Panc1 (cell line): ENCODE data around the gene PNO1. TPM values are rescaled to one million over a fixed set of nuclear protein-coding genes. Genes with fewer than 3 reads are reported as not detected.

Source experiments
- ATAC-seq: fragments of 200-7000 bp; cut with Tn5 transposase; 2 replicates; pipeline ENCODE4 v1.9.1; 2020; ENCODE audit warnings: mild to moderate bottlenecking, moderate library complexity
- BruUV-seq: library from RNA; stranded (reverse); fragments of 400-500 nt; replicated peaks from 2 replicates; lab custom pipeline; 2021; lab: Mats Ljungman, UMichigan
- CTCF ChIA-PET: fragments of 300-600 bp; sonication (Branson Sonifier 250); formaldehyde crosslinking; loops from one replicate; lab custom pipeline; 2022; ENCODE audit warnings: antibody characterized with exemption; lab: Charles Lee
- POLR2A ChIA-PET: fragments of 300-600 bp; sonication (Branson Sonifier 250); formaldehyde crosslinking; loops from one replicate; lab custom pipeline; 2022; ENCODE audit warnings: antibody characterized with exemption; lab: Charles Lee
- DNase-seq: peaks from one replicate; pipeline ENCODE4 v3.0.0-alpha.2; 2010; ENCODE audit warnings: low read depth, low spot score
- H3K27ac ChIP-seq: 2 replicates; pipeline ENCODE4 v1.5.1; 2011; ENCODE audit warnings: mild to moderate bottlenecking, low read length, inconsistent platforms
- H3K27me3 ChIP-seq: fragments of 200-500 bp; sonication (Bioruptor generic); 2 replicates; pipeline ENCODE4 v1.6.0; 2014; ENCODE audit warnings: low read length, inconsistent platforms; ENCODE audit not compliant: control insufficient read depth, insufficient read depth
- H3K36me3 ChIP-seq: fragments of 200-500 bp; sonication (Bioruptor generic); 2 replicates; pipeline ENCODE4 v1.5.1; 2014; ENCODE audit warnings: inconsistent platforms, mild to moderate bottlenecking, low read length, moderate library complexity; ENCODE audit not compliant: control insufficient read depth, insufficient read depth
- H3K4me1 ChIP-seq: 2 replicates; pipeline ENCODE4 v1.5.1; 2011; ENCODE audit warnings: inconsistent platforms, mild to moderate bottlenecking, low read length, moderate library complexity; ENCODE audit not compliant: control insufficient read depth, insufficient read depth
- H3K4me3 ChIP-seq, 2 experiments: 2 replicates each; pipeline ENCODE4 v1.5.1; 2011 to 2012; ENCODE audit warnings: low read depth in 2 of 2, low read length in 2 of 2, mild to moderate bottlenecking in 2 of 2, inconsistent platforms in 1 of 2, moderate library complexity in 1 of 2
- H3K9me3 ChIP-seq: fragments of 200-500 bp; sonication (Bioruptor generic); 2 replicates; pipeline ENCODE4 v1.5.1; 2014; ENCODE audit warnings: low read depth, mild to moderate bottlenecking, inconsistent platforms, low read length, moderate library complexity; ENCODE audit not compliant: control insufficient read depth, insufficient read depth
- POLR2AphosphoS5 ChIP-seq: IDR thresholded peaks from 2 replicates; pipeline ENCODE4 v1.6.1; 2012; ENCODE audit warnings: mild to moderate bottlenecking, low read depth, low read length, moderate library complexity
- SIN3A ChIP-seq: IDR thresholded peaks from 2 replicates; pipeline ENCODE4 v1.6.1; 2012; ENCODE audit warnings: low read depth, mild to moderate bottlenecking, low read length, moderate library complexity, borderline replicate concordance; ENCODE audit not compliant: insufficient read depth
- TCF7L2 ChIP-seq: IDR thresholded peaks from 2 replicates; pipeline ENCODE4 v1.6.1; 2011; ENCODE audit warnings: mild to moderate bottlenecking, low read depth, low read length, inconsistent platforms
- in situ Hi-C: cut with HindIII; loops from 2 replicates; pipeline ENCODE4 v1.10.0; 2016; ENCODE audit warnings: low sequenced_read_pairs, low pct_unique_long_range_greater_than_20kb
- intact Hi-C: fragments of 100-400 bp; cut with micrococcal nuclease; formaldehyde crosslinking; loops from one replicate; pipeline ENCODE4 v1.10.0; 2022; ENCODE audit not compliant: unreplicated experiment
- total RNA-seq: library from RNA; stranded (reverse); gene quantifications from one replicate; pipeline ENCODE4 v1.2.1, GENCODE V29; 2021; ENCODE audit not compliant: unreplicated experiment
- TF ChIP-seq, protein P1 (sequence below), 2 experiments: IDR thresholded peaks; 2 replicates each; pipeline ENCODE4 v1.6.1; 2011 to 2012; ENCODE audit warnings: low read depth in 2 of 2, control low read depth in 1 of 2, low read length in 1 of 2, mild to moderate bottlenecking in 1 of 2, moderate library complexity in 1 of 2; ENCODE audit not compliant: insufficient read depth in 1 of 2
- TF ChIP-seq, protein P2 (sequence below): fragments of 450-650 bp; IDR thresholded peaks from 2 replicates; pipeline ENCODE4 v1.5.1; 2017; ENCODE audit warnings: mild to moderate bottlenecking

Gene PNO1
- total RNA-seq, 1 experiment from 2014 or later = 37.7 TPM

DNA sequence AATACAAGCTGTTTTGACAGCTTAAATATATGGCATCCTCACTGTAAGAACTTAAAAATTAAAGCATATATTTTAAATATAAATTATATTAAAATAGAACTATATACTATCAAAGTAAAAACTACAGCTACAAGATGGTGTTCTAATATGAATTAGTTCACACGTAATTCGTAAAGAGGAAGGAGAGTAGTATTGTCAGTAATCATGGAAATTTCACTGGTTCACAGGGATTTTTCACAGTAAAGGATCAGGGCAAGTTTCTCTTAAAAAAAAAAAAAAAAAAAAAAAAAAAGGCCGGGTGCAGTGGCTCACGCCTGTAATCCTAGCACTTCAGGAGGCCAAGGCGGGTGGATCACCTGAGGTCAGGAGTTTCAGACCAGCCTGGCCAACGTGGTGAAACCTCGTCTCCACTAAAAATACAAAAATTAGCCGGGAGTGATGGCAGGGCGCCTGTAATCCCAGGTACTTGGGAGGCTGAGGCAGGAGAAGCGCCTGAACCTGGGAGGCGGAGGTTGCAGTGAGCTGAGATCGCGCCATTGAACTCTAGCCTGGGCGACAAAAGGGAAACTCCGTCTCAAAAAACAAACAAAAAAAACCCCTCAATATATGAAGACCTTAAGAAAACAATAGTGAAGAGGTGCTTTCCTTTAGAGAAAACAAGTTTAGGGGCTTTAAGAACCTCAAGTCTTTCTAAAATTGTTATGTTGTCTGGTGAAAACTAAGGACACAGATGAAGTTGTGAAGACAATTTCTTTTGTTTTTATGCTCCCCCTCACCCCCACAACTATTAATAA, 32.5 kb downstream of the PNO1 start:
- H3K4me1 ChIP-seq = peaks cover 25% of the 10 kb centered on the region

DNA sequence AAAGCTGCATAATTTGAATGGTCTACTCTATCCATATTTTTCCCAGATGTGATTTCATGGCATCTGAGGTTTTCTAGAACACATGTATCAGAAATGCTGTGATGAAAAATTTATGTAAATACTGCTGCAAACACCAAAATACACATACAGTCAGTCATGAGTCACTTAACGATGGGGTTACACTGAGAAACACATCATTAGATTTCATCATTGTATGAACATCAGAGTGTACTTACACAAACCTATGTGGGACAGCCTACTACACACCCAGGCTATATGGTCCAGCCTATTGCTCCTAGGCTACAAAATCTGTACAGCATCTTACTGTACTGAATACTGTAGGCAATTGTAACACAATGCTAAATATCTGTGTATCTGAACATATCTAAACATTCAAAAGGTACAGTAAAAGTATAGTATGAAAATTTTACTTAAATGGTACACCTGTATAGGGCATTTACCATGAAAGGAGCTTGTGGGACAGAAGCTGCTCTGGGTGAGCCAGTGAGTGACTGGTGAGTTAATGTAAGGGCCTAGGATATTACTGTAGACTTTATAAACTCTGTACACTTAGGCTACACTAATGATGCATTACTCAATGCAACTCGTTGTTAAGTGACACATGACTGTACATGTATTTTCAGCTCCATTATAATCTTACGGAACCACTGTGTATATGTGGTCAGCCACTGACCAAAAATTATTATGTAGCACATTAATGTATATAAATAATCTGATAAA, 33.5 kb downstream of the PNO1 start:
- Histone ChIP-seq H3K36me3 (peaks cover 2% of the 10 kb centered on the region; the same call in 1 of the 2 replicates), H3K27me3 (no peaks in the 10 kb centered on the region), H3K4me3 (no peak overlapping the region), H3K9me3 (no peaks in the 10 kb centered on the region), H3K27ac (peak overlapping the region; percentile 19; the same call in 1 of the 2 replicates), H3K4me1 (peaks cover 30% of the 10 kb centered on the region)
- ATAC-seq = peak; percentile 80
- ChIA-PET POLR2A (interaction anchor here (0.6 kb wide), 1 partner anchor 14 kb away, joined by 10 read pairs; no protein-coding TSS in a partner anchor), CTCF (no interaction called here)
- intact Hi-C loops = loop anchor here (5.0 kb wide), 1 partner anchor 46 kb away; no protein-coding TSS in a partner anchor
- BruUV-seq = no TSS peak
- in situ Hi-C loops = no loop called here
- no peak for TF ChIP-seq SIN3A
- TF ChIP-seq, protein P1, sequence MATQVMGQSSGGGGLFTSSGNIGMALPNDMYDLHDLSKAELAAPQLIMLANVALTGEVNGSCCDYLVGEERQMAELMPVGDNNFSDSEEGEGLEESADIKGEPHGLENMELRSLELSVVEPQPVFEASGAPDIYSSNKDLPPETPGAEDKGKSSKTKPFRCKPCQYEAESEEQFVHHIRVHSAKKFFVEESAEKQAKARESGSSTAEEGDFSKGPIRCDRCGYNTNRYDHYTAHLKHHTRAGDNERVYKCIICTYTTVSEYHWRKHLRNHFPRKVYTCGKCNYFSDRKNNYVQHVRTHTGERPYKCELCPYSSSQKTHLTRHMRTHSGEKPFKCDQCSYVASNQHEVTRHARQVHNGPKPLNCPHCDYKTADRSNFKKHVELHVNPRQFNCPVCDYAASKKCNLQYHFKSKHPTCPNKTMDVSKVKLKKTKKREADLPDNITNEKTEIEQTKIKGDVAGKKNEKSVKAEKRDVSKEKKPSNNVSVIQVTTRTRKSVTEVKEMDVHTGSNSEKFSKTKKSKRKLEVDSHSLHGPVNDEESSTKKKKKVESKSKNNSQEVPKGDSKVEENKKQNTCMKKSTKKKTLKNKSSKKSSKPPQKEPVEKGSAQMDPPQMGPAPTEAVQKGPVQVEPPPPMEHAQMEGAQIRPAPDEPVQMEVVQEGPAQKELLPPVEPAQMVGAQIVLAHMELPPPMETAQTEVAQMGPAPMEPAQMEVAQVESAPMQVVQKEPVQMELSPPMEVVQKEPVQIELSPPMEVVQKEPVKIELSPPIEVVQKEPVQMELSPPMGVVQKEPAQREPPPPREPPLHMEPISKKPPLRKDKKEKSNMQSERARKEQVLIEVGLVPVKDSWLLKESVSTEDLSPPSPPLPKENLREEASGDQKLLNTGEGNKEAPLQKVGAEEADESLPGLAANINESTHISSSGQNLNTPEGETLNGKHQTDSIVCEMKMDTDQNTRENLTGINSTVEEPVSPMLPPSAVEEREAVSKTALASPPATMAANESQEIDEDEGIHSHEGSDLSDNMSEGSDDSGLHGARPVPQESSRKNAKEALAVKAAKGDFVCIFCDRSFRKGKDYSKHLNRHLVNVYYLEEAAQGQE (IDR thresholded peaks at IDR 0.05; ENCODE audit: insufficient read depth in 1 of 2, low read depth in 2 of 2, low read length in 1 of 2) = no peak
- TF ChIP-seq, protein P2, sequence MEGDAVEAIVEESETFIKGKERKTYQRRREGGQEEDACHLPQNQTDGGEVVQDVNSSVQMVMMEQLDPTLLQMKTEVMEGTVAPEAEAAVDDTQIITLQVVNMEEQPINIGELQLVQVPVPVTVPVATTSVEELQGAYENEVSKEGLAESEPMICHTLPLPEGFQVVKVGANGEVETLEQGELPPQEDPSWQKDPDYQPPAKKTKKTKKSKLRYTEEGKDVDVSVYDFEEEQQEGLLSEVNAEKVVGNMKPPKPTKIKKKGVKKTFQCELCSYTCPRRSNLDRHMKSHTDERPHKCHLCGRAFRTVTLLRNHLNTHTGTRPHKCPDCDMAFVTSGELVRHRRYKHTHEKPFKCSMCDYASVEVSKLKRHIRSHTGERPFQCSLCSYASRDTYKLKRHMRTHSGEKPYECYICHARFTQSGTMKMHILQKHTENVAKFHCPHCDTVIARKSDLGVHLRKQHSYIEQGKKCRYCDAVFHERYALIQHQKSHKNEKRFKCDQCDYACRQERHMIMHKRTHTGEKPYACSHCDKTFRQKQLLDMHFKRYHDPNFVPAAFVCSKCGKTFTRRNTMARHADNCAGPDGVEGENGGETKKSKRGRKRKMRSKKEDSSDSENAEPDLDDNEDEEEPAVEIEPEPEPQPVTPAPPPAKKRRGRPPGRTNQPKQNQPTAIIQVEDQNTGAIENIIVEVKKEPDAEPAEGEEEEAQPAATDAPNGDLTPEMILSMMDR = no peak
- TF ChIP-seq TCF7L2 = no peak
- TF ChIP-seq POLR2AphosphoS5 = no peak
- DNase-seq = peak; percentile 80

More for the DNA sequence above, 32.5 kb downstream of the PNO1 start:
- intact Hi-C loops = loop anchor here (5.0 kb wide), 1 partner anchor 47 kb away; no protein-coding TSS in a partner anchor
- ATAC-seq = no peak
- H3K9me3 ChIP-seq = no peaks in the 10 kb centered on the region
- no peak for TF ChIP-seq TCF7L2
- TF ChIP-seq, protein P2 = no peak
- TF ChIP-seq SIN3A = no peak
- no peak for TF ChIP-seq POLR2AphosphoS5
- CTCF ChIA-PET = no interaction called here
- no peak for DNase-seq
- H3K27me3 ChIP-seq = no peaks in the 10 kb centered on the region
- in situ Hi-C loops = no loop called here
- no TSS peak for BruUV-seq
- no peak overlapping the region for H3K4me3 ChIP-seq
- H3K27ac ChIP-seq = no peak overlapping the region
- H3K36me3 ChIP-seq = peaks cover 4% of the 10 kb centered on the region; the same call in 1 of the 2 replicates
- POLR2A ChIA-PET = interaction anchor here (0.5 kb wide), 1 partner anchor 99 kb away, joined by 8 read pairs; no protein-coding TSS in a partner anchor
